ENCODE measurements around the gene PPM1L. TPM values are rescaled to one million over a fixed set of nuclear protein-coding genes. Genes with fewer than 3 reads are reported as not detected.

Gene PPM1L
- polyA plus RNA-seq, 1 experiment = 0.66 TPM

- H3K27me3 ChIP-seq (ENCODE audit: control insufficient read depth, insufficient read depth, low read length) = no peaks in the 10 kb centered on the region
- DNase-seq (ENCODE audit: low read depth) = no peak
- CTCF ChIA-PET = interaction anchor here (0.7 kb wide), 1 partner anchor 95 kb away, joined by 3 read pairs; no protein-coding TSS in a partner anchor
- no peak overlapping the region for H3K4me3 ChIP-seq (ENCODE audit: low read depth, low read length)
- no peaks in the 10 kb centered on the region for H3K36me3 ChIP-seq (ENCODE audit: control insufficient read depth, insufficient read depth, low read length)
- POLR2A ChIA-PET = no interaction called here
- TF ChIP-seq CTCF (IDR thresholded peaks at IDR 0.05; ENCODE audit: insufficient read depth, low read depth, low read length) = no peak
These were observed 53.4 kb downstream of the PPM1L start for GRCh38 chr3:160809453-160809852.

- H3K36me3 ChIP-seq (ENCODE audit: control insufficient read depth, insufficient read depth, low read length) = no peaks in the 10 kb centered on the region
- no peak for TF ChIP-seq CTCF (IDR thresholded peaks at IDR 0.05; ENCODE audit: insufficient read depth, low read depth, low read length)
- no peaks in the 10 kb centered on the region for H3K27me3 ChIP-seq (ENCODE audit: control insufficient read depth, insufficient read depth, low read length)
- H3K4me3 ChIP-seq (ENCODE audit: low read depth, low read length) = no peak overlapping the region
- ChIA-PET CTCF (no interaction called here), POLR2A (no interaction called here)
- DNase-seq (ENCODE audit: low read depth) = no peak
These were observed 54.6 kb downstream of the PPM1L start for GRCh38 chr3:160810362-160811236.

GRCh38 chr3:160811237-160811548 is 55.2 kb downstream of the PPM1L start:
- Histone ChIP-seq H3K36me3 (ENCODE audit: control insufficient read depth, insufficient read depth, low read length) (no peaks in the 10 kb centered on the region), H3K4me3 (ENCODE audit: low read depth, low read length) (no peak overlapping the region), H3K27me3 (ENCODE audit: control insufficient read depth, insufficient read depth, low read length) (no peaks in the 10 kb centered on the region)
- ChIA-PET CTCF (no interaction called here), POLR2A (no interaction called here)
- DNase-seq (ENCODE audit: low read depth) = no peak
- TF ChIP-seq CTCF (IDR thresholded peaks at IDR 0.05; ENCODE audit: insufficient read depth, low read depth, low read length) = no peak

GRCh38 chr3:160812304-160812703 is 56.3 kb downstream of the PPM1L start:
- TF ChIP-seq CTCF (IDR thresholded peaks at IDR 0.05; ENCODE audit: insufficient read depth, low read depth, low read length) = no peak
- Histone ChIP-seq H3K27me3 (ENCODE audit: control insufficient read depth, insufficient read depth, low read length) (no peaks in the 10 kb centered on the region), H3K4me3 (ENCODE audit: low read depth, low read length) (no peak overlapping the region), H3K36me3 (ENCODE audit: control insufficient read depth, insufficient read depth, low read length) (no peaks in the 10 kb centered on the region)
- DNase-seq (ENCODE audit: low read depth) = no peak
- POLR2A ChIA-PET = no interaction called here
- CTCF ChIA-PET = no interaction called here

GRCh38 chr3:160815280-160815679 is 59.2 kb downstream of the PPM1L start:
- ChIA-PET POLR2A (no interaction called here), CTCF (no interaction called here)
- Histone ChIP-seq H3K27me3 (ENCODE audit: control insufficient read depth, insufficient read depth, low read length) (no peaks in the 10 kb centered on the region), H3K36me3 (ENCODE audit: control insufficient read depth, insufficient read depth, low read length) (no peaks in the 10 kb centered on the region), H3K4me3 (ENCODE audit: low read depth, low read length) (no peak overlapping the region)
- TF ChIP-seq CTCF (IDR thresholded peaks at IDR 0.05; ENCODE audit: insufficient read depth, low read depth, low read length) = no peak
- DNase-seq (ENCODE audit: low read depth) = no peak
